Uterus (tissue), 2 donors: ENCODE data around the gene DMGDH.

Experiments used
- POLR2A ChIP-seq, 2 donors: fragments of 450-650 bp; IDR thresholded peaks; one replicate each; pipeline ENCODE4 v1.6.1; 2016; ENCODE audit warnings: antibody characterized with exemption in 2 of 2, mild to moderate bottlenecking in 1 of 2, moderate library complexity in 1 of 2
- TF ChIP-seq, protein P1 (sequence below), 4 experiments: fragments of 200-600 bp in 2 of 4; fragments of 450-650 bp in 2 of 4; sonication (generic) in 2 of 4; IDR thresholded peaks; one replicate each; pipeline ENCODE4 v1.5.1; 2016 to 2019; ENCODE audit warnings: antibody characterized with exemption in 4 of 4, mild to moderate bottlenecking in 2 of 4, moderate library complexity in 1 of 4

DNA sequence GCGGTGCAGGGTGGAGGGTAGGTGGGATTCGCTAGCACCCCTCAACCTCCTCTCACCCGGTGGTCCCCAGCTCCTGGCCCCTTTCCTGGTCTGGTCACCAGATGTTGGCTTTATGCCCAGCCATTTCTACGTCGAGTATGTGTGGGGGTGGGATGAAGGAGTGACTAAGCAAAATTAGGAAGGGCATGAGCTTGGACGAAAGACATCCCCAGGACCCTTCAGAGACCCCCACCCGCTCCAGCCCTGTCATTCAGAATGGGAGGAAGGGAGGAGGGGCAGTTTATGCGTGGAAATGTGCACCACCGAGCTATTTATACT, 835 bp upstream of the DMGDH start:
- TF ChIP-seq, protein P1, sequence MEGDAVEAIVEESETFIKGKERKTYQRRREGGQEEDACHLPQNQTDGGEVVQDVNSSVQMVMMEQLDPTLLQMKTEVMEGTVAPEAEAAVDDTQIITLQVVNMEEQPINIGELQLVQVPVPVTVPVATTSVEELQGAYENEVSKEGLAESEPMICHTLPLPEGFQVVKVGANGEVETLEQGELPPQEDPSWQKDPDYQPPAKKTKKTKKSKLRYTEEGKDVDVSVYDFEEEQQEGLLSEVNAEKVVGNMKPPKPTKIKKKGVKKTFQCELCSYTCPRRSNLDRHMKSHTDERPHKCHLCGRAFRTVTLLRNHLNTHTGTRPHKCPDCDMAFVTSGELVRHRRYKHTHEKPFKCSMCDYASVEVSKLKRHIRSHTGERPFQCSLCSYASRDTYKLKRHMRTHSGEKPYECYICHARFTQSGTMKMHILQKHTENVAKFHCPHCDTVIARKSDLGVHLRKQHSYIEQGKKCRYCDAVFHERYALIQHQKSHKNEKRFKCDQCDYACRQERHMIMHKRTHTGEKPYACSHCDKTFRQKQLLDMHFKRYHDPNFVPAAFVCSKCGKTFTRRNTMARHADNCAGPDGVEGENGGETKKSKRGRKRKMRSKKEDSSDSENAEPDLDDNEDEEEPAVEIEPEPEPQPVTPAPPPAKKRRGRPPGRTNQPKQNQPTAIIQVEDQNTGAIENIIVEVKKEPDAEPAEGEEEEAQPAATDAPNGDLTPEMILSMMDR (IDR thresholded peaks at IDR 0.05), result no peak
- no peak for TF ChIP-seq POLR2A (IDR thresholded peaks at IDR 0.05)
